ENCODE measurements around the gene ZNF804B. TPM values are rescaled to one million over a fixed set of nuclear protein-coding genes. Genes with fewer than 3 reads are reported as not detected.

ZNF804B gene
- total and polyA plus RNA-seq, 2 donors, result 0.02 TPM; not detected in 1

GRCh38 chr7:89385411-89385810, 625.9 kb downstream of the ZNF804B start:
- DNase-seq (ENCODE audit: low read depth in 6 of 9, low spot score in 9 of 9), result no peak
- H3K27me3 ChIP-seq (ENCODE audit: control insufficient read depth in 2 of 2, insufficient read depth in 1 of 2, low read length in 1 of 2), result no peaks in the 10 kb centered on the region
- no peaks in the 10 kb centered on the region for H3K9me3 ChIP-seq (ENCODE audit: control insufficient read depth in 2 of 2, insufficient read depth in 1 of 2, low read length in 1 of 2)
- WGBS, result 90% methylated on average over 1 of the region's 1 CpG
- H3K4me3 ChIP-seq (ENCODE audit: low read length in 2 of 2), result no peak overlapping the region
- no peaks in the 10 kb centered on the region for H3K4me1 ChIP-seq (ENCODE audit: control insufficient read depth in 2 of 2, insufficient read depth in 2 of 2, low read length in 2 of 2)
- H3K27ac ChIP-seq (ENCODE audit: low read depth in 1 of 2, low read length in 1 of 2), result no peak overlapping the region
- H3K36me3 ChIP-seq (ENCODE audit: control insufficient read depth in 2 of 2, insufficient read depth in 2 of 2, low read length in 1 of 2), result no peaks in the 10 kb centered on the region

Other genes with a start within 250 kb of the ZNF804B start
- not detected for gene TEX47, start 36.0 kb downstream of the ZNF804B start, total RNA-seq
- not detected for gene TEX47, start 36.0 kb downstream of the ZNF804B start, polyA plus RNA-seq

All from thymus (tissue), 11 donors.